H9 (cell line): ENCODE data around the gene ULK3. TPM values are rescaled to one million over a fixed set of nuclear protein-coding genes. Genes with fewer than 3 reads are reported as not detected.

Experiments used
- DNase-seq: peaks from one replicate; pipeline ENCODE4 v3.0.0-alpha.2; 2017
- H2AFZ ChIP-seq: one replicate; pipeline ENCODE4 v1.6.1; 2013; ENCODE audit warnings: mild to moderate bottlenecking, low read length, control low read depth, moderate library complexity
- H2AK5ac ChIP-seq: 2 replicates; pipeline ENCODE4 v1.6.1; 2013; ENCODE audit warnings: low read length, control low read depth, mixed read lengths; ENCODE audit not compliant: insufficient read length
- H2BK120ac ChIP-seq: one replicate; pipeline ENCODE4 v1.6.1; 2013; ENCODE audit warnings: low read depth, mild to moderate bottlenecking, low read length, control low read depth, inconsistent platforms; ENCODE audit not compliant: poor library complexity, severe bottlenecking
- H2BK12ac ChIP-seq: 2 replicates; pipeline ENCODE4 v1.6.1; 2013; ENCODE audit warnings: low read length, control low read depth, mixed read lengths, low read depth; ENCODE audit not compliant: insufficient read length
- H2BK15ac ChIP-seq: 2 replicates; pipeline ENCODE4 v1.6.1; 2013; ENCODE audit warnings: low read depth, low read length, control low read depth
- H2BK20ac ChIP-seq: one replicate; pipeline ENCODE4 v1.6.1; 2013; ENCODE audit warnings: low read depth, mild to moderate bottlenecking, low read length, control low read depth, inconsistent platforms; ENCODE audit not compliant: poor library complexity, severe bottlenecking
- H2BK5ac ChIP-seq: 2 replicates; pipeline ENCODE4 v1.6.1; 2013; ENCODE audit warnings: low read length, control low read depth, mixed read lengths; ENCODE audit not compliant: insufficient read length
- H3K14ac ChIP-seq: 2 replicates; pipeline ENCODE4 v1.6.1; 2013; ENCODE audit warnings: low read length, control low read depth; ENCODE audit not compliant: insufficient read depth
- H3K18ac ChIP-seq: 2 replicates; pipeline ENCODE4 v1.6.1; 2013; ENCODE audit warnings: low read depth, mild to moderate bottlenecking, mixed read lengths, low read length, control low read depth; ENCODE audit not compliant: insufficient read length
- H3K23ac ChIP-seq: 2 replicates; pipeline ENCODE4 v1.6.1; 2013; ENCODE audit warnings: low read length, control low read depth, mixed read lengths, low read depth; ENCODE audit not compliant: insufficient read length
- H3K23me2 ChIP-seq: 2 replicates; pipeline ENCODE4 v1.6.1; 2013; ENCODE audit warnings: low read depth, mild to moderate bottlenecking, mixed read lengths, low read length, control low read depth; ENCODE audit not compliant: insufficient read length, poor library complexity, severe bottlenecking
- H3K27ac ChIP-seq: 2 replicates; pipeline ENCODE4 v1.5.1; 2013; ENCODE audit warnings: low read length, control low read depth, mixed read lengths, low read depth; ENCODE audit not compliant: insufficient read length
- H3K27me3 ChIP-seq: 2 replicates; pipeline ENCODE4 v1.6.1; 2013; ENCODE audit warnings: low read length, control low read depth, inconsistent platforms; ENCODE audit not compliant: insufficient read depth
- H3K4ac ChIP-seq: 2 replicates; pipeline ENCODE4 v1.6.1; 2013; ENCODE audit warnings: low read depth, mild to moderate bottlenecking, control low read depth, inconsistent platforms, low read length, moderate library complexity
- H3K4me1 ChIP-seq: 2 replicates; pipeline ENCODE4 v1.6.1; 2013; ENCODE audit warnings: low read length, control low read depth, inconsistent platforms; ENCODE audit not compliant: insufficient read depth
- H3K4me2 ChIP-seq: 2 replicates; pipeline ENCODE4 v1.6.1; 2013; ENCODE audit warnings: low read length, control low read depth, mixed read lengths; ENCODE audit not compliant: insufficient read length, insufficient read depth
- H3K56ac ChIP-seq: 2 replicates; pipeline ENCODE4 v1.6.1; 2013; ENCODE audit warnings: low read depth, mild to moderate bottlenecking, mixed read lengths, low read length, control low read depth; ENCODE audit not compliant: insufficient read length
- H3K79me1 ChIP-seq: 2 replicates; pipeline ENCODE4 v1.6.1; 2013; ENCODE audit warnings: low read depth, mild to moderate bottlenecking, moderate library complexity, low read length, control low read depth, inconsistent platforms; ENCODE audit not compliant: insufficient read depth, poor library complexity, severe bottlenecking
- H3K79me2 ChIP-seq: 2 replicates; pipeline ENCODE4 v1.6.1; 2013; ENCODE audit warnings: low read length, control low read depth, inconsistent platforms; ENCODE audit not compliant: insufficient read depth
- H3K9ac ChIP-seq: 2 replicates; pipeline ENCODE4 v1.6.1; 2013; ENCODE audit warnings: low read length, control low read depth, mixed read lengths; ENCODE audit not compliant: insufficient read length; ENCODE audit errors: extremely low read depth
- H3K9me3 ChIP-seq: one replicate; pipeline ENCODE4 v1.6.1; 2013; ENCODE audit warnings: low read depth, low read length, inconsistent platforms; ENCODE audit not compliant: control insufficient read depth
- H3T11ph ChIP-seq: one replicate; pipeline ENCODE4 v1.6.1; 2013; ENCODE audit warnings: mild to moderate bottlenecking, low read length, control low read depth, inconsistent platforms
- H4K20me1 ChIP-seq: one replicate; pipeline ENCODE4 v1.6.1; 2013; ENCODE audit not compliant: control insufficient read depth, insufficient read length, insufficient read depth
- H4K5ac ChIP-seq: 2 replicates; pipeline ENCODE4 v1.6.1; 2013; ENCODE audit warnings: low read depth, mild to moderate bottlenecking, mixed read lengths, low read length, control low read depth; ENCODE audit not compliant: insufficient read length
- H4K8ac ChIP-seq: replicated peaks from 2 replicates; pipeline ENCODE4 v1.6.1; 2013; ENCODE audit warnings: low read length, control low read depth, mixed read lengths, low read depth; ENCODE audit not compliant: insufficient read length
- H4K91ac ChIP-seq: 2 replicates; pipeline ENCODE4 v1.6.1; 2013; ENCODE audit warnings: low read depth, mild to moderate bottlenecking, moderate library complexity, mixed read lengths, low read length, control low read depth; ENCODE audit not compliant: insufficient read length
- H3K27ac Mint-ChIP-seq, 3 experiments: 2 replicates in 2 of 3; 3 replicates in 1 of 3; pipeline ENCODE4 v1.8.0; 2020 to 2021; ENCODE audit warnings: mixed read lengths in 3 of 3, mild to moderate bottlenecking in 1 of 3, moderate library complexity in 1 of 3
- H3K27me3 Mint-ChIP-seq: 2 replicates; pipeline ENCODE4 v1.8.0; 2021; ENCODE audit warnings: low read depth, mild to moderate bottlenecking, moderate library complexity, mixed read lengths
- H3K36me3 Mint-ChIP-seq, 3 experiments: 2 replicates in 2 of 3; 3 replicates in 1 of 3; pipeline ENCODE4 v1.8.0; 2020 to 2021; ENCODE audit warnings: low read depth in 3 of 3, mixed read lengths in 3 of 3; ENCODE audit not compliant: insufficient read depth in 1 of 3
- H3K4me1 Mint-ChIP-seq, 2 experiments: 2 replicates each; pipeline ENCODE4 v1.8.0; 2020; ENCODE audit warnings: mixed read lengths in 2 of 2
- H3K4me3 Mint-ChIP-seq, 2 experiments: 2 replicates in 1 of 2; 3 replicates in 1 of 2; pipeline ENCODE4 v1.8.0; 2020 to 2021; ENCODE audit warnings: mild to moderate bottlenecking in 2 of 2, mixed read lengths in 2 of 2, moderate library complexity in 1 of 2
- H3K9me3 Mint-ChIP-seq, 2 experiments: 2 replicates in 1 of 2; 3 replicates in 1 of 2; pipeline ENCODE4 v1.8.0; 2020; ENCODE audit warnings: mild to moderate bottlenecking in 2 of 2, mixed read lengths in 2 of 2, moderate library complexity in 1 of 2
- WGBS: extraction: QIAGEN DNeasy Blood & Tissue Kit; methylation state at CpG from one replicate; pipeline ENCODE4 v1.1.7; 2013; ENCODE audit warnings: missing lambda C conversion rate, low lambda C conversion rate, mixed read lengths; ENCODE audit not compliant: insufficient read length; ENCODE audit errors: extremely low coverage; 5-methylcytosine and 5-hydroxymethylcytosine counted together
- total RNA-seq: library from RNA; stranded (reverse); gene quantifications from 2 replicates; pipeline ENCODE4 v1.2.1, GENCODE V29; 2021
- TF ChIP-seq, protein P1 (sequence below): fragments of 200-600 bp; sonication (generic); conservative IDR thresholded peaks from 3 replicates; pipeline ENCODE4 v1.8.0; 2021; ENCODE audit warnings: antibody characterized with exemption, mild to moderate bottlenecking

The ULK3 gene
- total RNA-seq, 1 experiment from 2014 or later = 34.0 TPM

GRCh38 chr15:74815121-74815934 lies 27.6 kb downstream of the ULK3 start:
- H3K23me2 ChIP-seq = no peaks in the 10 kb centered on the region
- no peak overlapping the region for H4K91ac ChIP-seq
- H3K27me3 ChIP-seq = no peaks in the 10 kb centered on the region
- Mint-ChIP-seq H3K27ac (no peak overlapping the region; a peak in 1 of 7 replicates), H3K9me3 (no peaks in the 10 kb centered on the region; a peak in 1 of 5 replicates), H3K4me1 (peaks cover 9 to 19% of the 10 kb centered on the region in 2 experiments), H3K4me3 (no peak overlapping the region), H3K27me3 (peaks cover 11% of the 10 kb centered on the region), H3K36me3 (no peaks in the 10 kb centered on the region)
- no CpG with 5 or more reads among the region's 10 CpGs for WGBS
- H3K9ac ChIP-seq = no peak overlapping the region
- H3K4ac ChIP-seq = no peak overlapping the region
- DNase-seq = no peak
- H3K79me1 ChIP-seq = no peaks in the 10 kb centered on the region
- no peaks in the 10 kb centered on the region for H3K79me2 ChIP-seq
- no peak overlapping the region for H3K23ac ChIP-seq
- H3K9me3 ChIP-seq = no peaks in the 10 kb centered on the region
- no peak overlapping the region for H3K14ac ChIP-seq
- H2BK15ac ChIP-seq = no peak overlapping the region
- no peak overlapping the region for H3K4me2 ChIP-seq
- TF ChIP-seq, protein P1, sequence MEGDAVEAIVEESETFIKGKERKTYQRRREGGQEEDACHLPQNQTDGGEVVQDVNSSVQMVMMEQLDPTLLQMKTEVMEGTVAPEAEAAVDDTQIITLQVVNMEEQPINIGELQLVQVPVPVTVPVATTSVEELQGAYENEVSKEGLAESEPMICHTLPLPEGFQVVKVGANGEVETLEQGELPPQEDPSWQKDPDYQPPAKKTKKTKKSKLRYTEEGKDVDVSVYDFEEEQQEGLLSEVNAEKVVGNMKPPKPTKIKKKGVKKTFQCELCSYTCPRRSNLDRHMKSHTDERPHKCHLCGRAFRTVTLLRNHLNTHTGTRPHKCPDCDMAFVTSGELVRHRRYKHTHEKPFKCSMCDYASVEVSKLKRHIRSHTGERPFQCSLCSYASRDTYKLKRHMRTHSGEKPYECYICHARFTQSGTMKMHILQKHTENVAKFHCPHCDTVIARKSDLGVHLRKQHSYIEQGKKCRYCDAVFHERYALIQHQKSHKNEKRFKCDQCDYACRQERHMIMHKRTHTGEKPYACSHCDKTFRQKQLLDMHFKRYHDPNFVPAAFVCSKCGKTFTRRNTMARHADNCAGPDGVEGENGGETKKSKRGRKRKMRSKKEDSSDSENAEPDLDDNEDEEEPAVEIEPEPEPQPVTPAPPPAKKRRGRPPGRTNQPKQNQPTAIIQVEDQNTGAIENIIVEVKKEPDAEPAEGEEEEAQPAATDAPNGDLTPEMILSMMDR = no peak
- no peak overlapping the region for H2BK120ac ChIP-seq
- H3T11ph ChIP-seq = no peak overlapping the region
- no peak overlapping the region for H2BK20ac ChIP-seq
- H3K4me1 ChIP-seq = no peaks in the 10 kb centered on the region
- no peak overlapping the region for H2BK5ac ChIP-seq
- H3K18ac ChIP-seq = no peak overlapping the region
- no peak overlapping the region for H4K8ac ChIP-seq
- H2AFZ ChIP-seq = no peak overlapping the region
- no peak overlapping the region for H2AK5ac ChIP-seq
- no peak overlapping the region for H2BK12ac ChIP-seq
- no peak overlapping the region for H3K56ac ChIP-seq
- H4K20me1 ChIP-seq = no peaks in the 10 kb centered on the region
- H3K27ac ChIP-seq = no peak overlapping the region
- H4K5ac ChIP-seq = no peak overlapping the region
